NK-92 (cell line): ENCODE data around the gene MMP7.

ENCODE experiments used
- DNase-seq: peaks from one replicate; lab custom pipeline; 2025; ENCODE audit not compliant: unreplicated experiment; lab: John Stamatoyannopoulos, UW

The MMP7 gene, protein sequence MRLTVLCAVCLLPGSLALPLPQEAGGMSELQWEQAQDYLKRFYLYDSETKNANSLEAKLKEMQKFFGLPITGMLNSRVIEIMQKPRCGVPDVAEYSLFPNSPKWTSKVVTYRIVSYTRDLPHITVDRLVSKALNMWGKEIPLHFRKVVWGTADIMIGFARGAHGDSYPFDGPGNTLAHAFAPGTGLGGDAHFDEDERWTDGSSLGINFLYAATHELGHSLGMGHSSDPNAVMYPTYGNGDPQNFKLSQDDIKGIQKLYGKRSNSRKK

DNA sequence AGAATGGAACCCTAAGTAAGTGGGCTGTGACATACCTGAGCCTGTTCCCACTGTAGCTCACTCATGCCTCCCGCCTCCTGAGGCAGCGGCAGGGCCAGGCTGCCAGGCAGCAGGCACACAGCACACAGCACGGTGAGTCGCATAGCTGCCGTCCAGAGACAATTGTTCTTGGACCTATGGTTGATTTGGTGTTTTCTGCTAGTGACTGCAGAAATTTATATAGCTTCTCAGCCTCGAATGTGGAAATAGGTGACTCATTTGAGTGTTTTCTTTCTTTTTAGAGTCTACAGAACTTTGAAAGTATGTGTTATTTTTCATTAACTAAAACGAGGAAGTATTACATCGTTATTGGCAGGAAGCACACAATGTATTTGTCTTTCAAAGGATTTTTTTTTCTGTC, at the start of gene MMP7:
TSS of gene MMP7 (minus strand) at position 190 of the 400 bp plus-strand sequence. CDS start at position 143, 47 bp downstream.
- DNase-seq = no peak

DNA sequence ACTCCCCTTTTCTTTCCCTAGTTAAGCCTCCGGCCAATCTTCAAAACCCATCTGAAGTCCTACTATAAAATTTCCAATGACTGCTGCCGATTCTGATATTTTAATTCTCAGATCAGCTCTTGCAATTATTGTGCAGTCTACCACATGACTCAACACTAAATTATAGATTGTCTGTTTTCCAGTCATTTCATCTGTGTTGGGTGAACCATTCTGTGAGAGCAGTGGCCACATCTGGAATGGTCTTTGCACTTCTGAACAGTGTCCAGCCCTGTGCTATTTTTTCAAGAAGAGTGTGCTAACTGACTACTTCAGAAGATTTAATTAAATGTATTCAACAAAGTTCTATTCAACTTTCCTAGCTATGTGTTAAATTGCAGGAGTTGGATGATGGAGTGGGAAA, 47.2 kb upstream of the MMP7 start:
- DNase-seq = no peak

DNA sequence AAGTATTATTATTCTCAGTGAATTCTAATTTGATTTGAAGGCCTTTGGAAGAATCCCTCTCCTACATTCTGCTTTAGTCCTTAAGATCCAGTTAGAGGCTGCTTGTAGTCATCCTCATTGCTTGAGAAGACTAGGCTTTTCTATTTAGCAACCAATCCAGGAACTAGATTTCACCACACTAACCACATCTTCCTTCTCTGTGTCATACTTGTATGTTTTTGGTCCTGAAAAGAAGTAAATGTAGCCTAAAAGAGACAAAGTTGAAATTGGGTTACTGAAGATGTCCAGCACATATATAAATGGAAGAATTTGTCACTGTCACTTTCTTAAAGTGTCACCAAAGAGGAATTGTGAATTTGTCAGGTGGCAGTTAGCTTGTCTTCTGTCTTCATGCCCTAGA, 46.6 kb upstream of the MMP7 start:
- no peak for DNase-seq

DNA sequence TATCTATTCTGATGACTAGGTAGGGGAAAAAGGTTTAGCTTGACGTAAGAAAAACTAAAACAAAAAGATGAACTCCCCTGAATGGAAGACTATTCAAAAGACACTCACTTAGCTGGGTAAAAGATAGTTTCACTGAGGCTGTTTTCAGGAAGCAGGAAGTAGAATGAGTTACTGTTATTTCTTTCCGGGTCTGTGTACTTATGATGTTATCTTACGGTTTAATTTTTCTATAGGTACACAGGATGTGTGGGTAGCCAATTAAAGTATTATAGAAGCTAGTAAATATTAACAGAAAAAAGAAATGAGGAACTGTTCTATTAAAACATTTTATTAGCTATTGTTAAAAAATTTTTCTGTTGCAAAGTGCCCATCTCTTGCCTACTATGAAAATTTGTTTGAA, 45.8 kb upstream of the MMP7 start:
- DNase-seq = no peak

DNA sequence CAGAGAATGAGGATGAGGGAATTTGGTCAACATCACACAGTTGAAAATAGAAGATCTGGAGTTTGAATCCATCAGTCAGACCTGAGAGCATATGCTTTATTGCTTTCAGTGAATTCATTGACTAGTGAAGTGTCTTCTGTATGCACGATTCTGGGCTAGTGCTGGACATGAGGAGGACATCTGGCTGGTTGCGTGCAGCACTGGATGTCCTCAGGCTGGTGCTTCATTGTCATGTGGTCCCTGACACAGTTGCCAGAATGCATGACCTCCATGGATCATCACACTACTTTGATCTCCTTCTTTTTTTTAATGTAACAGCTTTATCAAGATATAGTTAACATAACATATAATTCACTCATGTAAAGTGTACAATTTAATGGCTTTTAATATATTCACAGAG, 44.5 kb upstream of the MMP7 start:
- no peak for DNase-seq

DNA sequence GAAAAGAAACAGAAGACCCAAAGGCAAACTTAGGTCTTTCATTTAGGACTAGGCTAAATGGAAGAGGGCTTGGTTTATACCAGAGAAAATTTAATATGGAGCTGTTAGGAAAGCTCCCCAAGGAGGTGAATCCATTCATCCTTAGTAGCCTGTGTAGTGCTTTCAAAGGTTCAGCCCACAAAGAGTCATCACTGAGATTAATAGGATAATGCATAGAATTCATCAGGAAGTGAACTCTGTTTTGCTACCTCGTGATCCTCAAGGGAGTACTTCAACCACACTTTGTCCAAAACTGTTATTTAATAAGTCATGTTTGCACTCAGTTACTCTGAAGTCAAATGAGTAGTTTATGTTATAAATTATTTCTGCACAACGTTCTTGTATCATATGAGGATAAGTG, 43.3 kb upstream of the MMP7 start:
- no peak for DNase-seq

DNA sequence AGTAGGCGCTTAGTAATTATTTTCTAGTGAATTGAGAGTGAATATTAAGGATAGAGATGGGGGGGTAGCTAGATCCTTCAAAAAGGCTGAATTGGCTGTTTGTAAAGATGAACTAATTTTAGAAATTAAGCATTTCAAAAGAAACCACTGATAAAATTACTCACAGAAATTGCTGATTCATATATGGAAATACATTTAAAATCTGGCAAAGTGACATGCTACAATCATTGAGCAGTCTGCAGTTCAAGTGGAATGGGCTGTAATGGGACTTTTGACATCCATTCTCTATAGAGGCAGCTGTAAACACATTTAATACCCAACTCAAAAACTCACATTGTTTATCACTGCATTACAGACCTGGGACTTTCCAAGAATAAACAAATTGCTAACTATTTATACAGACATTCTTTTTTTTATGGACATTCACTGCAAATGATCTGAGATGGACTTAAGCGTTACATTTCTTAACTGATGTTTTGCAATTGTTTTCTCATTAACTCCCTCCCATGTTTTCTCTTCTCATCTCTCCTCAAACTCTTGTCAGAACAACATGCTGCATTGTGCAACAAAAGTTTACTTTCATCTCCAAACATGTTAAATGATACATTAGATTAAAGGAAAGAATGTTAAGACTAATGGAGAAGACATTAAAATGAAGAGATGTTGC, 42.1 kb upstream of the MMP7 start:
- DNase-seq = no peak

DNA sequence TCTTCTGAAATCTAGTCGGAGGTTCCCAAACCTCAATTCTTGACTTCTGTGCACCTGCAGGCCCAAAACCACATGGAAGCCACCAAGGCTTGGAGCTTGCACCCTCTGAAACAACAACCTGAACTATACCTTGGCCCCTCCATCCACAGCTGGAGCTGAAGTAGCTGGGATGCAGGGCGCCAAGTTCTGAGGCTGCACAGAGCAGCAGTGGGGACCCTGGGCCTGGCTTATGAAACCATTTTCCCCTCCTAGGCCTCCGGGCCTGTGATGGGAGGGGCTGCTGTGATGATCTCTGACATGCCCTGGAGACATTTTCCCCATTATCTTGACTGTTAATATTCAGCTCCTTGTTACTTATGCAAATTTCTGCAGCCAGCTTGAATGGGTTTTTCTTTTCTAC, 38.3 kb upstream of the MMP7 start:
- DNase-seq = no peak

DNA sequence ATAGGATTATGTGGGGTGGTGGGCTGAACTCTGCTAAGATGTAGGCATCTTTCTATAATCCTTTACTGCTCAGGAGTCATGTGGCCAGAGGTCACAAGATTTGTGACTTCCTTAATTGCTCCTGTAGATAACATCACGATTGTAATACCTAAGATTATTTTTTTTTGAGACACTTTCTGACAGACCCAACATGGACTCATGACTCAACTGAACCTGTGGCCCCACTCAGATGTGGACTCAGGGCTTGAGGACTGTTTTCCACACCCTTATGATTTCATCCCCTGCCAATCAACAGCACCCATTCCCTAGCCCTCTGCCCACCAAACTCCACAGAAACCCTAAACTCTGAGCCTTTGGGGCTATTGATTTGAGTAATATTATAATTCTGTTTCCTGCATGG, 35.6 kb upstream of the MMP7 start:
- DNase-seq = no peak

DNA sequence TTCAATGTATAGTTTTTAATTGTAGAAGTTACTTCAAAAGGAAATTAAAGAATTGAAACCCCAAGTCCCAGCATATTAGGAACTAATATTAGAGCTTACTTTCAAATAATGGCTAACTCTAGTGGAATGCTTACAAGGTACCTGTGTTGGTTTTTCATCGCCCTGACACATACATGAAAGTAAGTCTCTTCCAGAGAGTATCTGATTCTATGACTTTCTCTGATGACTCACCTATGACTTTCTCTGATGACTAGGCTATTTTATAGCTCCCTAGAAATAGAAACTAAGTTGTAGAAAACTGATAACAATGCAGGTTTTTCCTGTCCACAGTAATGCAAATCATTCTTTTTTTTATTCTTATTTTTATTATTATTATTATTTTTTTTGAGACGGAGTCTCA, 33.6 kb upstream of the MMP7 start:
- no peak for DNase-seq

DNA sequence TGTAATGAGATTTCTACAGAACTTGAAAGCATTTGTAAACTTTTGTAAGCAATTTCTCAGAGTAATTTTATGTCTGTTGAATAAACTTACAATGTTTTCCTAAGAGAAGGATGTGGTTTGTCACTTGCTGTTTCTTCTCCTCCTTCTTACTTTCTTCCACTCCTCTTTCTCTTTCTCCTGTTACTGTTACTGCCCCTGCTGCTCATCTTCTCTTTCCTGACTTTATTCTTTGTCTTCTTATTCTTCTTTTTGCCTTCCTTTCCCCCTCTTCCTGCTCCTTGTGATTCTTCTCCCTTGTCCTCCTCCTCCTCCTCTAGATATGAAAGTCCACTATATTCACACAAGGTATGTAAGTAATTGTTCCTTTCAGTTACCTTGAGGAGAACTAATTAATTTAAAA, 31.1 kb upstream of the MMP7 start:
- no peak for DNase-seq

DNA sequence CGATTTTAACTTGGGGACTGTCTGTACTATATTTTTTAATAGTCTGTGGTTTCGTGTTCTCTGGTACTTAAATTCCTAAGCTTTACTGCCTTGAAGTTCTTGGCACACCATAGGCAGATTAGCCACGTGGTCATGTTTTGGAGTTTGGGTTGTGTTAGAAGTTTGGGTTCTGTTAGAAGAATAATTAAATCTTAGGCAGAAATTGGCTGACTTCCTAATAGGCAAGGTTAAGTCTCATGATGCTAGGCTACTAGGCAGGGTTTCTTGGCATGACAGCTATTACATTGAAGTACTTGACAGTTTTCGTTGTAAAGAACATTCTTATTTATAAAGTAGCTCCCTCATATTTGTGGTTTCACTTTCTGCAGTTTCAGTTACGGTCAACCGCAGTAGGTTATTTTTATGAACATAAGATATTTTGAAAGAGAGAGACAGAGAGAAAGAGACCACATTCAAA, 30.0 kb upstream of the MMP7 start:
- DNase-seq = no peak

DNA sequence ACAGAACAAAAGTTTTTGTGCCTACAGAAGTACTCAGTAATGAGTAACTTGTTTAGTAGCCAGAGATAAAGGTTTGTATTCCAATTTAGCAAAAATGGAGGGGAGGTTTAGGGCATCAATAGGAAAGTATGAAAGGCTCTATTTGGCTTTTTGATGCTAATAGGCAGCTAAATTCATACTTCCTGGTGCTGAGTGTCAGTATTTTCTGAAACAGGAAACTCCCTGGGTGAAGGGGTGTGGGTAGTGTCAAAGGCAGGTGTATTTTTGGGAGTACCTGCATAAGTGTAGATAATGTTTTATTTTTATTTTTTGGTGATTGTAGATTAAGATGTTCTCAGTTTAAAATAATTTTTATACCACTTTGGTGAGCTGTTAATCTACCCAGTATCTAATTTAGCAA, 29.3 kb upstream of the MMP7 start:
- no peak for DNase-seq

DNA sequence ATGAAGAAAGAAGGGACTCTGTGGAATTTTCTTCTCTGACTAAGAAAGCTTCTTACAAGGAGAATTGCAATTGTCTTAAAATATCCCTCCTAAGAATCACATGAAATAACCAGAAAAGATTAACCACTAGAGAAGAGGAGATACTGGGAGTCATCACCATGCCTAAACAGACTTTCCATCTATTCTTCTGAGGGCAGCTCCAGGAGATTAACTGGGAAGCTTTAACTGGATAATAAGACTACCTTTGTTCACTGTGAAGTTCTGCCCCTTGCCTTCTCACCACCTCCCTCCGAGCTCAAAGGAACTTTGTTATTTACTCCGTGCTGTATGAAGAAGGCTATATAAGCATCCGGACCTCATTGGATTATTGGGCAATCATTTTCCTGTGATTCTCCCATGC, 24.5 kb upstream of the MMP7 start:
- DNase-seq = no peak

DNA sequence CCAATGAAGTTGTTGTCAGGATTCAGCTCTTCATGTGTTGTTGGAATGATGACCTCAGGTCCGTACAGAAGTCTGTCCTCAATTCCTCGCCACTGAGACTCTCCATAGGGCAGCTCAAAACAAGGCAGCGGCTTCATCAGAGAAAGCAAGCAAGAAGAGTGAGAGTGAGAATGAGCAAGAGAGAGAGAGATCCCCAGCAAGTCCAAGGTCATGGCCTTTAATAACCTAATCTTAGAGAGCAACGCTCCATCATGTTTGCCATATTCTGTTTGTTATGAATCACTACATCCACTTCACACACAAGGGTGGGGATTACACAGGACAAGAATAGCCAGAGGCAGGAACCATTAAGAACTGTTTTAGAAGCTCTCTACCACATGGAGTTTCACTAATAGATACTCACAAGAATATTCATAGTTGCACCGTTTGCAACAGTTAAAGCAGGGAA, 23.3 kb upstream of the MMP7 start:
- DNase-seq = no peak

DNA sequence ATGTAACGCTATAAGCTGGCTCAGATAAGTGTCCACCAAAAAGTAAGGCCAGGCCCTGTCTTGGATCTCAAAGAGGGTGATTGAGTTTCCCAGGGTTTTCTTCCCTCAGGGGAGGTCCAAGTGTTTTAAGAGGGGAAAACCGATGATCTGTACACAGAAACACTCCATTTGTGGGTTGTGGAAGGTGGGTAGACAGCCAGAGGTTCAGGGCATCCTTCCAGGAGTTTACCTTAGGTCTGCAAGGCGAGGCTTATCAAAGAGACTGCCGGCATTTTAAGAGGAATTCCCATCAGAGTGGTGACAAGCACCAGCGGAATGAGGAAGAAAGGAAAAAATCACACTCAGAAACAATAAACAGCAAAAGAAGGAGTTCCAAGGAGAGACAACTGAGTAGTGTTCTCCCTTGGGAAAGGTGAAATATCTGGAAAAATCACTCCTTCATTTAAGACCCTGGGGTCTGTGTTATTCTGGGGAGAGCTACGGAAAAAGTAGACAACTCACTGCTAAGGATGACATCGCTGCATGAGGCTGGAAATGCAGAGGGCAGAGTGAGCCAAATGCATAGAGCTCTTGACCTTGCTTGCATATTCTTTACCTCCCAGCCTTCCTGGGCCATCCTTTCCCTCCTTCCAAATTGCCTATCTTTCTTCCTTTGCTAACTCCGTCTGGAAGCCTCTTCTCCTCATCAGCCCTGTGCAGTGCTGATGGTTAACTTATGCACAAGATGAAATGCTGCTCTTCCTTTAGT, 22.1 kb upstream of the MMP7 start:
- no peak for DNase-seq

DNA sequence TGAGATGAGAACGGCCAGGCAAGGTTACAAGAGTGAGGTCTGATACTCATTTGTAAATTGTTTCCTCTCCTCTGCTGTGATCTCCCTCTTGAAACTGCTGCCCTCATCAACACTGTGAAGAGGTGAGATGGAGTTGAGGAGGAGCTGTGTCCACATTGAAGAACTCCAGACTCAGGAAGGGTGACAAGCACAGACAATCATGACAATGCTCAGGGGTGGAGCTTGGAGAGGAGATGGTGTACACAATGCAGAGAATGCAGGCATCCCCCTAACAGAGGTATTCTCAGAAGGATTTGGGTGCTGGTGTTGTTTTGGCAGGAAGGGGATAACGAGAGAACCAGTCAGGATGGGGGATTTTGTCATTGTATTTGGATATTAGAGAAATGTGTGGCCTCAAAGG, 21.5 kb upstream of the MMP7 start:
- no peak for DNase-seq

DNA sequence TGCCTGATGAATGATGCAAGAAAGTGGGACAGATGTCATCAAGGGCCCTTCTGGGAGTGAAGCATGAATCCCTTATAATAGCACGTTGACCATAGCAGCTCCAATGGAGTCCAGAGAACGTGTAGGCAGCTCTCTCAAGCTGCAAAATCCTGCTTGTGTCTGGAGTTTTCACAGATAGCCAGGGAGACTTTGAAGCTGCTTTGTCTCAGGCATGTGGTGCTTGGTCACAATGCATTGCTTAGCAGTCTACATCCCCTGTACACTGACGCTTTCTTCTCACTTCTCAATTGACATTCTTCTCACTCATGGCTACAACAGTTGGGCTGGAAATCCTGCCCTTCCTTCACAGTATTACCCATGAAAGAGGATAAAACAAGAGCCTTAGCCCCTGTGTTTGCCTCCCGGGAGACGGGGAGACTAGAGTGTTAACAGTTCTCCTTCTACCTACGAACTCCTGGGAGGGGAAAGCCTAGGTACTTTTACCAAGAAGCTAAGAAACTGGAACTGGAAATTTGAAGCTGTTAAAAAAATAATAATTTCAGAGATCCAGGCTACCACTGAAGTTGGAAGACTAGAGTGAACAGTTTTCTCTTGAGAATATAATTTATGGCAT, 20.7 kb upstream of the MMP7 start:
- no peak for DNase-seq

DNA sequence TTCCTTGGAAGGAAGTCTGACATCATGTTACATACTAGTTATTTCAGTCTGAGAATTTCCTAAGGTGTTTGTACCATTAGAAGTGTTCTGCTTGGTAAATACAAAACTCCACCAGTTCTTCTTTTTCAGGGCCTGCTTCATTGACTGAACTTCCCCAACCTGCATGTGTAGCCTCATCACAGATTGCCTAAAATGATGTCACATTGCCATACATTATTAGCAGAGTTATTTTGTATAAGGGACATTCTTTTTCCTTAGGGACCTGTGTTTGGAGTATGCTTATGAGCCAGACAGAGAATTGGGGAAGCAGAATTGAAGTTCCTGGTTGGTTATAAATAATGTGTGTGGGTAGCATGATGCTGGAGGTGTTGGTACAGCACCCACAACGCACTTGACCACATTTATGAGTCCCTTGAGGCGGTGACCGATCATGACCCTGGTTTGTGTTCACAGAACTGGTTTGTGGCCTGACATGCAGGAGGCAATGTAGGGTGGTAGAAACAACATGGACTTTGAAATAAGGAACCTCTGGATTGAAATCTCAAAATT, 16.4 kb upstream of the MMP7 start:
- DNase-seq = no peak

DNA sequence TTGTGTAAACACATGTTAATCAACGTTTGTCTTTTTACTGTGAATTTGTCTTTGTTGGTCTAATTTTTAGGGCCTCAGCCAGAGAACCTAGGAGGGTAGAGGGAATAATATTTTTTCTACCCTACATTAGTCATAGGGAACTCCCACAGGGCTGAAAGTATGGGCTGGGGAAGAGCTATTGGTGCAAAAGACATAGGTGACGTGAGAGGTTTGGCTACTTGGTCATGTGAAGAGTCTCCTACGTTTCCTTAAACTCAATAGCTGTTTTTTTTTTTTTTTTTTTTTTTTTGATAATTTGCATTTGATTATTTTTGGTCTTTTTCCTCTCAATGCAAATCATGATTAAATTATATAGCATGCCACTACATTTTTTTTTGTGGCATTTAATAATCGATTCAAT, 15.9 kb upstream of the MMP7 start:
- no peak for DNase-seq

DNA sequence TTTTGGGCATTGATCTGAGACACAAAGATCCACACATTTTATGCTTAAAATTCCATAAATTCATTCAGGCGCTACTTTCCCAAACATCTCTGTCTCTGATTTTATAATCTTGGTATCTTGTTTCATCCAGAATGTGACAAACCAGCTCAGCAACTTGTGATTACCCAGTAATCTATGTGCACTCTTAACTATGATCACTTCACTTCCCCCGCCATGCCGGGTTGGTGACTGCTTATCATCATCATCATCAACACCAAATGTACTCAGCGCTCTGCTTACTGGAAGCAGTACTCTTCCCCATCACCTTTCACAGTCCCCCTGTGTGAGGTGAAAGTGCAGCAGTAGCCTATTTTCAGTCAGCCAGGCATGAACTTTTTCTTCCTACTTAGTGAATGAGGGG, 15.2 kb upstream of the MMP7 start:
- DNase-seq = no peak
